CD8-positive, alpha-beta memory T cell (primary cell): ENCODE results near the gene ADIRF. TPM values are rescaled to one million over a fixed set of nuclear protein-coding genes. Genes with fewer than 3 reads are reported as not detected.
A peak's percentile ranks its signal among the peaks of the same experiment; 100 is the strongest.
"Not testable (repeated sequence)": the region's sequence is repeated elsewhere in the genome, so short reads cannot be mapped to it uniquely, and the experiment has no call there.

Experiments
- CTCF ChIA-PET: fragments of 350-600 bp; sonication (Branson Sonifier 250); formaldehyde crosslinking; loops from one replicate; lab custom pipeline; 2021; ENCODE audit warnings: antibody characterized with exemption; lab: Charles Lee
- POLR2A ChIA-PET: fragments of 350-600 bp; sonication (Branson Sonifier 250); formaldehyde crosslinking; loops from one replicate; lab custom pipeline; 2021; ENCODE audit warnings: antibody characterized with exemption; lab: Charles Lee
- DNase-seq, 5 donors: peaks; one replicate each; pipeline versions ENCODE4 v3.0.0 to v3.0.0-alpha.2; 2020 to 2022; ENCODE audit warnings: mixed read lengths in 1 of 5
- H3K27ac ChIP-seq: one replicate; pipeline ENCODE4 v1.7.0; 2013; ENCODE audit warnings: low read depth, mild to moderate bottlenecking, low read length, moderate library complexity
- H3K27me3 ChIP-seq: 2 replicates; pipeline ENCODE4 v1.7.0; 2013; ENCODE audit warnings: low read length, mild to moderate bottlenecking; ENCODE audit not compliant: insufficient read depth, poor library complexity, severe bottlenecking
- H3K36me3 ChIP-seq: 2 replicates; pipeline ENCODE4 v1.7.0; 2013; ENCODE audit warnings: mild to moderate bottlenecking, low read length, moderate library complexity; ENCODE audit not compliant: insufficient read depth
- H3K4me1 ChIP-seq: 2 replicates; pipeline ENCODE4 v1.7.0; 2013; ENCODE audit warnings: mild to moderate bottlenecking, low read length, moderate library complexity; ENCODE audit not compliant: insufficient read depth
- H3K4me3 ChIP-seq: 2 replicates; pipeline ENCODE4 v1.7.0; 2013; ENCODE audit warnings: mild to moderate bottlenecking, low read length
- H3K9me3 ChIP-seq: 2 replicates; pipeline ENCODE4 v1.7.0; 2013; ENCODE audit warnings: mild to moderate bottlenecking, low read length
- H3K27ac Mint-ChIP-seq, 8 donors: one replicate each; pipeline ENCODE4 v1.8.0; 2020 to 2021; ENCODE audit warnings: mixed read lengths in 8 of 8, mild to moderate bottlenecking in 6 of 8, inconsistent platforms in 3 of 8, moderate library complexity in 3 of 8
- H3K27me3 Mint-ChIP-seq, 2 donors: one replicate each; pipeline ENCODE4 v1.8.0; 2020 to 2021; ENCODE audit warnings: mixed read lengths in 2 of 2, mild to moderate bottlenecking in 1 of 2, moderate library complexity in 1 of 2
- H3K36me3 Mint-ChIP-seq, 3 donors: one replicate each; pipeline ENCODE4 v1.8.0; 2020 to 2021; ENCODE audit warnings: mixed read lengths in 3 of 3, inconsistent platforms in 1 of 3, mild to moderate bottlenecking in 1 of 3
- H3K4me1 Mint-ChIP-seq, 3 donors: one replicate each; pipeline ENCODE4 v1.8.0; 2020 to 2021; ENCODE audit warnings: mixed read lengths in 3 of 3, inconsistent platforms in 1 of 3, mild to moderate bottlenecking in 1 of 3
- H3K4me3 Mint-ChIP-seq, 7 donors: one replicate each; pipeline ENCODE4 v1.8.0; 2020 to 2021; ENCODE audit warnings: mixed read lengths in 7 of 7, mild to moderate bottlenecking in 6 of 7, moderate library complexity in 4 of 7, inconsistent platforms in 2 of 7
- H3K9me3 Mint-ChIP-seq, 5 donors: one replicate each; pipeline ENCODE4 v1.8.0; 2020 to 2022; ENCODE audit warnings: mixed read lengths in 5 of 5, mild to moderate bottlenecking in 3 of 5, moderate library complexity in 2 of 5, inconsistent platforms in 1 of 5
- polyA plus RNA-seq: library from polyadenylated mRNA; unstranded; fragments of 300-500 nt; fragmentation: Illumina TruSeq; gene quantifications from one replicate; pipeline ENCODE4 v1.2.3, GENCODE V29; 2021
- total RNA-seq, 2 experiments: library from RNA; stranded (reverse); gene quantifications; one replicate each; pipeline ENCODE4 v1.2.3, GENCODE V29; 2021

The ADIRF gene
- total and polyA plus RNA-seq, 3 experiments from 2014 or later, result not detected

- no peak overlapping the region for H3K27ac ChIP-seq
- H3K4me3 ChIP-seq, result no peak overlapping the region
- no peaks in the 10 kb centered on the region for H3K36me3 ChIP-seq
- Mint-ChIP-seq H3K9me3 (no peaks in the 10 kb centered on the region), H3K4me3 (no peak overlapping the region), H3K4me1 (peaks cover 4 to 5% (median 4%) of the 10 kb centered on the region in 3 donors), H3K36me3 (peaks cover 0 to 2% (median 0%) of the 10 kb centered on the region in 3 donors), H3K27ac (no peak overlapping the region), H3K27me3 (peaks cover 5 to 6% of the 10 kb centered on the region in 2 donors)
- no peaks in the 10 kb centered on the region for H3K9me3 ChIP-seq
- peak in 1 of 5 donors; percentile 28 for DNase-seq
- ChIA-PET CTCF (interaction anchor here (1.1 to 1.8 kb wide), 2 partner anchors 23 to 27 kb away, joined by 4 to 7 read pairs; no protein-coding TSS in a partner anchor), POLR2A (no interaction called here)
- H3K27me3 ChIP-seq, result no peaks in the 10 kb centered on the region
- H3K4me1 ChIP-seq, result no peaks in the 10 kb centered on the region
These were observed 24.8 kb upstream of the ADIRF start for GRCh38 chr10:86943316-86944030.

- Histone ChIP-seq H3K9me3 (no peaks in the 10 kb centered on the region), H3K4me3 (no peak overlapping the region), H3K27me3 (no peaks in the 10 kb centered on the region), H3K4me1 (peaks cover 2% of the 10 kb centered on the region), H3K27ac (no peak overlapping the region), H3K36me3 (no peaks in the 10 kb centered on the region)
- no peak overlapping the region for H3K4me3 Mint-ChIP-seq
- H3K9me3 Mint-ChIP-seq, result no peaks in the 10 kb centered on the region
- peaks cover 4 to 5% (median 4%) of the 10 kb centered on the region in 3 donors for H3K4me1 Mint-ChIP-seq
- H3K27me3 Mint-ChIP-seq, result peaks cover 5 to 6% of the 10 kb centered on the region in 2 donors
- peaks cover 0 to 2% (median 0%) of the 10 kb centered on the region in 3 donors for H3K36me3 Mint-ChIP-seq
- no peak for DNase-seq
- H3K27ac Mint-ChIP-seq, result peak overlapping the region in 1 of 8 donors; percentile 4
- ChIA-PET CTCF (interaction anchor here (1.1 to 1.8 kb wide), 2 partner anchors 22 to 27 kb away, joined by 4 to 7 read pairs; no protein-coding TSS in a partner anchor), POLR2A (no interaction called here)
These were observed 24.3 kb upstream of the ADIRF start for GRCh38 chr10:86944031-86944419.

GRCh38 chr10:86944471-86944870 is 23.8 kb upstream of the ADIRF start:
- H3K36me3 ChIP-seq, result no peaks in the 10 kb centered on the region
- no peak overlapping the region for H3K27ac Mint-ChIP-seq
- H3K4me1 ChIP-seq, result peaks cover 6% of the 10 kb centered on the region
- no peak overlapping the region for H3K27ac ChIP-seq
- H3K9me3 ChIP-seq, result no peaks in the 10 kb centered on the region
- DNase-seq, result no peak
- H3K4me3 Mint-ChIP-seq, result no peak overlapping the region
- CTCF ChIA-PET, result no interaction called here
- H3K27me3 ChIP-seq, result no peaks in the 10 kb centered on the region
- peaks cover 0 to 2% (median 0%) of the 10 kb centered on the region in 3 donors for H3K36me3 Mint-ChIP-seq
- POLR2A ChIA-PET, result no interaction called here
- peaks cover 3 to 7% (median 5%) of the 10 kb centered on the region in 3 donors for H3K4me1 Mint-ChIP-seq
- H3K9me3 Mint-ChIP-seq, result no peaks in the 10 kb centered on the region
- H3K4me3 ChIP-seq, result no peak overlapping the region
- peaks cover 4 to 6% of the 10 kb centered on the region in 2 donors for H3K27me3 Mint-ChIP-seq

GRCh38 chr10:86944907-86945306 is 23.4 kb upstream of the ADIRF start:
- Mint-ChIP-seq H3K4me3 (no peak overlapping the region), H3K36me3 (peaks cover 0 to 2% (median 0%) of the 10 kb centered on the region in 3 donors), H3K27ac (no peak overlapping the region), H3K4me1 (peaks cover 0 to 7% (median 3%) of the 10 kb centered on the region in 3 donors), H3K27me3 (peaks cover 4 to 6% of the 10 kb centered on the region in 2 donors), H3K9me3 (no peaks in the 10 kb centered on the region)
- Histone ChIP-seq H3K4me3 (no peak overlapping the region), H3K9me3 (no peaks in the 10 kb centered on the region), H3K27ac (no peak overlapping the region), H3K36me3 (no peaks in the 10 kb centered on the region), H3K4me1 (peaks cover 6% of the 10 kb centered on the region), H3K27me3 (no peaks in the 10 kb centered on the region)
- POLR2A ChIA-PET, result no interaction called here
- CTCF ChIA-PET, result no interaction called here
- no peak for DNase-seq

GRCh38 chr10:86945361-86946212 is 22.7 kb upstream of the ADIRF start:
- DNase-seq, result peak in 1 of 5 donors; percentile 28
- H3K4me3 Mint-ChIP-seq, result no peak overlapping the region
- H3K9me3 Mint-ChIP-seq, result no peaks in the 10 kb centered on the region
- Histone ChIP-seq H3K27ac (no peak overlapping the region), H3K36me3 (no peaks in the 10 kb centered on the region), H3K4me1 (peaks cover 9% of the 10 kb centered on the region), H3K4me3 (no peak overlapping the region), H3K9me3 (no peaks in the 10 kb centered on the region), H3K27me3 (no peaks in the 10 kb centered on the region)
- H3K27ac Mint-ChIP-seq, result no peak overlapping the region
- H3K4me1 Mint-ChIP-seq, result peaks cover 6 to 11% (median 8%) of the 10 kb centered on the region in 3 donors
- H3K36me3 Mint-ChIP-seq, result peaks cover 0 to 4% (median 3%) of the 10 kb centered on the region in 3 donors
- ChIA-PET POLR2A (no interaction called here), CTCF (interaction anchor here (0.9 to 1.1 kb wide), 2 partner anchors 7 to 24 kb away, joined by 3 to 6 read pairs; no protein-coding TSS in a partner anchor)
- peaks cover 4 to 6% of the 10 kb centered on the region in 2 donors for H3K27me3 Mint-ChIP-seq

- Mint-ChIP-seq H3K36me3 (peaks cover 0 to 4% (median 4%) of the 10 kb centered on the region in 3 donors), H3K9me3 (peaks cover 0 to under 1% (median 0%) of the 10 kb centered on the region in 5 donors), H3K4me3 (no peak overlapping the region), H3K27me3 (peaks cover 4 to 6% of the 10 kb centered on the region in 2 donors), H3K4me1 (peaks cover 8 to 13% (median 13%) of the 10 kb centered on the region in 3 donors), H3K27ac (peak overlapping the region in 1 of 8 donors; percentile 2)
- H3K27me3 ChIP-seq, result no peaks in the 10 kb centered on the region
- no peaks in the 10 kb centered on the region for H3K36me3 ChIP-seq
- H3K4me3 ChIP-seq, result no peak overlapping the region
- ChIA-PET CTCF (interaction anchor here (0.9 to 1.2 kb wide), 3 partner anchors 8 to 23 kb away, joined by 3 to 6 read pairs (median 3); no protein-coding TSS in a partner anchor), POLR2A (no interaction called here)
- no peak overlapping the region for H3K27ac ChIP-seq
- DNase-seq, result no peak
- peaks cover 17% of the 10 kb centered on the region for H3K4me1 ChIP-seq
- no peaks in the 10 kb centered on the region for H3K9me3 ChIP-seq
These were observed 21.8 kb upstream of the ADIRF start for GRCh38 chr10:86946213-86947155.

- Mint-ChIP-seq H3K9me3 (peaks cover 8 to 12% (median 10%) of the 10 kb centered on the region in 5 donors), H3K36me3 (peaks cover 0 to 15% (median 4%) of the 10 kb centered on the region in 3 donors), H3K4me1 (peaks cover 8 to 13% (median 13%) of the 10 kb centered on the region in 3 donors)
- CTCF ChIA-PET, result interaction anchor here (1.2 kb wide), 1 partner anchor 19 kb away, joined by 3 read pairs; no protein-coding TSS in a partner anchor
- H3K27ac Mint-ChIP-seq, H3K4me3 ChIP-seq, H3K9me3 ChIP-seq, H3K4me3 Mint-ChIP-seq, H3K36me3 ChIP-seq, H3K27ac ChIP-seq, H3K27me3 ChIP-seq, POLR2A ChIA-PET, DNase-seq, H3K27me3 Mint-ChIP-seq: not testable (repeated sequence)
- H3K4me1 ChIP-seq, result peaks cover 17% of the 10 kb centered on the region
These were observed 20.5 kb upstream of the ADIRF start for GRCh38 chr10:86947806-86948205.
